ENCODE measurements around the gene RHEB. TPM values are rescaled to one million over a fixed set of nuclear protein-coding genes. Genes with fewer than 3 reads are reported as not detected.

The RHEB gene
- total RNA-seq, 1 donor = 77.8 TPM

- Histone ChIP-seq H3K4me3 (ENCODE audit: insufficient read depth, low read length) (no peak overlapping the region), H3K4me2 (ENCODE audit: insufficient read depth, low read length) (no peak overlapping the region), H3K27me3 (ENCODE audit: insufficient read depth, low read length) (peaks cover 32% of the 10 kb centered on the region), H3K4me1 (ENCODE audit: insufficient read depth, low read length) (peaks cover 11% of the 10 kb centered on the region), H3K79me2 (ENCODE audit: insufficient read depth, low read length) (no peaks in the 10 kb centered on the region), H2AFZ (ENCODE audit: low read length) (no peak overlapping the region), H4K20me1 (ENCODE audit: insufficient read depth, low read length) (no peaks in the 10 kb centered on the region), H3K36me3 (ENCODE audit: insufficient read depth, low read length) (no peaks in the 10 kb centered on the region), H3K9me3 (ENCODE audit: low read depth, low read length) (peaks cover 6% of the 10 kb centered on the region), H3K27ac (ENCODE audit: low read depth, low read length) (no peak overlapping the region)
- DNase-seq (ENCODE audit: insufficient read length, low spot score, missing footprints) = peak; percentile 54
- TF ChIP-seq CTCF (IDR thresholded peaks at IDR 0.05; ENCODE audit: extremely low read depth, low read depth, low read length) = no peak
These were observed 102.8 kb downstream of the RHEB start for GRCh38 chr7:151416941-151417315.

- H2AFZ ChIP-seq (ENCODE audit: low read length) = no peak overlapping the region
These were observed 103.4 kb downstream of the RHEB start for GRCh38 chr7:151416112-151416940.

More at GRCh38 chr7:151416112-151416940, 103.4 kb downstream of the RHEB start:
- Histone ChIP-seq H3K36me3 (ENCODE audit: insufficient read depth, low read length) (no peaks in the 10 kb centered on the region), H4K20me1 (ENCODE audit: insufficient read depth, low read length) (no peaks in the 10 kb centered on the region), H3K27me3 (ENCODE audit: insufficient read depth, low read length) (peaks cover 36% of the 10 kb centered on the region), H3K4me2 (ENCODE audit: insufficient read depth, low read length) (no peak overlapping the region), H3K9me3 (ENCODE audit: low read depth, low read length) (peaks cover 4% of the 10 kb centered on the region), H3K79me2 (ENCODE audit: insufficient read depth, low read length) (no peaks in the 10 kb centered on the region), H3K4me3 (ENCODE audit: insufficient read depth, low read length) (no peak overlapping the region), H3K4me1 (ENCODE audit: insufficient read depth, low read length) (peaks cover 11% of the 10 kb centered on the region), H3K27ac (ENCODE audit: low read depth, low read length) (no peak overlapping the region)
- DNase-seq (ENCODE audit: insufficient read length, low spot score, missing footprints) = no peak
- TF ChIP-seq CTCF (IDR thresholded peaks at IDR 0.05; ENCODE audit: extremely low read depth, low read depth, low read length) = no peak

Small RNA genes lying within 50 kb of the gene (small RNA-seq; reads per million reads assigned to genes)
- not detected for gene MIR3907
- not detected for gene RN7SL76P

Other genes with a start within 250 kb of the RHEB start
- gene NUB1, start 178.1 kb downstream of the RHEB start, total RNA-seq = 48.9 and 50.7 TPM in 2 replicates
- gene WDR86, start 109.9 kb downstream of the RHEB start, total RNA-seq = 8.5 and 15.6 TPM in 2 replicates
- 0.59 and 0.72 TPM in 2 replicates for gene CRYGN, start 79.8 kb downstream of the RHEB start, total RNA-seq

Data from osteoblast (primary cell).